HepG2 (cell line): ENCODE results near the gene SMYD4. TPM values are rescaled to one million over a fixed set of nuclear protein-coding genes. Genes with fewer than 3 reads are reported as not detected.

Experiments
- ARHGAP35 ChIP-seq: sonication (generic); formaldehyde crosslinking; IDR thresholded peaks from 2 replicates; pipeline ENCODE4 v1.9.0; 2022; ENCODE audit warnings: mild to moderate bottlenecking, inconsistent platforms, moderate library complexity, missing genetic modification reagents, borderline replicate concordance
- ELF4 ChIP-seq: sonication (generic); formaldehyde crosslinking; IDR thresholded peaks from 2 replicates; pipeline ENCODE4 v1.5.0; 2020; ENCODE audit warnings: missing genetic modification reagents, mild to moderate bottlenecking, moderate library complexity, borderline replicate concordance
- FLYWCH1 ChIP-seq: sonication (generic); formaldehyde crosslinking; IDR thresholded peaks from 2 replicates; pipeline ENCODE4 v1.8.1; 2023; ENCODE audit warnings: mild to moderate bottlenecking, missing genetic modification reagents
- GMEB1 ChIP-seq: sonication (generic); formaldehyde crosslinking; IDR thresholded peaks from 2 replicates; pipeline ENCODE4 v1.5.1; 2020; ENCODE audit warnings: missing genetic modification reagents, mild to moderate bottlenecking, borderline replicate concordance
- HMG20A ChIP-seq: IDR thresholded peaks from 2 replicates; pipeline ENCODE4 v1.6.1; 2016; ENCODE audit warnings: borderline replicate concordance
- KMT2B ChIP-seq: IDR thresholded peaks from 2 replicates; pipeline ENCODE4 v1.6.1; 2016; ENCODE audit warnings: missing genetic modification reagents, missing compliant biosample characterization
- MAFK ChIP-seq, 2 experiments: IDR thresholded peaks in 1 of 2; conservative IDR thresholded peaks in 1 of 2; 2 replicates each; pipeline ENCODE4 v1.6.1; 2011; ENCODE audit warnings: improper control_type of control experiment in 2 of 2, low read length in 2 of 2
- MTERF4 ChIP-seq: sonication (generic); formaldehyde crosslinking; IDR thresholded peaks from 2 replicates; pipeline ENCODE4 v1.8.0; 2023; ENCODE audit warnings: mild to moderate bottlenecking, missing genetic modification reagents
- MXI1 ChIP-seq: IDR thresholded peaks from 3 replicates; pipeline ENCODE4 v1.6.1; 2012; ENCODE audit warnings: low read depth, low read length, inconsistent platforms, borderline replicate concordance
- SIX4 ChIP-seq: sonication (generic); formaldehyde crosslinking; IDR thresholded peaks from 2 replicates; pipeline ENCODE4 v1.4.0; 2020; ENCODE audit warnings: missing genetic modification reagents
- SRSF1 ChIP-seq: fragments of 200-400 bp; formaldehyde crosslinking; optimal IDR thresholded peaks from 2 replicates; pipeline ENCODE3; 2017; ENCODE audit warnings: mild to moderate bottlenecking, low read depth, low read length, moderate library complexity
- TAF1 ChIP-seq: sonication (generic); formaldehyde crosslinking; IDR thresholded peaks from 2 replicates; pipeline ENCODE4 v1.4.0; 2020; ENCODE audit warnings: missing genetic modification reagents
- ZBTB37 ChIP-seq: sonication (generic); formaldehyde crosslinking; IDR thresholded peaks from 2 replicates; pipeline ENCODE4 v1.4.0; 2020; ENCODE audit warnings: mild to moderate bottlenecking, missing genetic modification reagents
- ZNF136 ChIP-seq: sonication (generic); formaldehyde crosslinking; IDR thresholded peaks from 2 replicates; pipeline ENCODE4 v1.8.1; 2022; ENCODE audit warnings: low read depth, mild to moderate bottlenecking, moderate library complexity, missing genetic modification reagents
- ZNF281 ChIP-seq: sonication (generic); formaldehyde crosslinking; IDR thresholded peaks from 2 replicates; pipeline ENCODE4 v1.4.0; 2020; ENCODE audit warnings: missing genetic modification reagents, borderline replicate concordance
- ZNF460 ChIP-seq: sonication (generic); formaldehyde crosslinking; IDR thresholded peaks from 2 replicates; pipeline ENCODE4 v1.5.1; 2020; ENCODE audit warnings: missing genetic modification reagents, mild to moderate bottlenecking, borderline replicate concordance
- ZNF616 ChIP-seq: sonication (generic); formaldehyde crosslinking; IDR thresholded peaks from 2 replicates; pipeline ENCODE4 v1.5.0; 2020; ENCODE audit warnings: low read depth, mild to moderate bottlenecking, missing genetic modification reagents
- ZNF709 ChIP-seq: sonication (generic); formaldehyde crosslinking; IDR thresholded peaks from 2 replicates; pipeline ENCODE4 v1.5.0; 2020; ENCODE audit warnings: mild to moderate bottlenecking, missing genetic modification reagents
- ZNF883 ChIP-seq: sonication (generic); formaldehyde crosslinking; IDR thresholded peaks from 2 replicates; pipeline ENCODE4 v1.5.1; 2020; ENCODE audit warnings: mild to moderate bottlenecking, missing genetic modification reagents; ENCODE audit errors: not compliant biosample characterization
- polyA plus RNA-seq, 8 experiments: library from polyadenylated mRNA; depleted of rRNA in 3 of 8; stranded (reverse) in 7 of 8; unstranded in 1 of 8; fragments of >200 nt; fragmentation: Illumina TruSeq in 4 of 8; extraction: Trizol in 4 of 8; gene quantifications; 2 replicates each; pipeline versions ENCODE4 v1.2.1 to v1.2.3, GENCODE V29; 2011 to 2016; ENCODE audit warnings: low read depth in 4 of 8, missing spikeins in 1 of 8, mixed read lengths in 1 of 8; ENCODE audit not compliant: insufficient read depth in 1 of 8
- total RNA-seq, 5 experiments: library from RNA; depleted of rRNA; stranded (reverse); fragments of >200 nt; fragmentation: Illumina TruSeq; extraction: Trizol; gene quantifications; 2 replicates each; pipeline ENCODE4 v1.2.3, GENCODE V29; 2016; ENCODE audit warnings: low read depth in 1 of 5

The SMYD4 gene
- total and polyA plus RNA-seq, 2 of the 13 experiments (the other 11 are each of a cell fraction or from before 2014, with no cell fraction given) = 7.4 to 11.3 TPM

- TF ChIP-seq MAFK (conservative IDR thresholded peaks at IDR 0.05 in 1 of 2, IDR thresholded peaks at IDR 0.05 in 1 of 2; ENCODE audit: low read length in 2 of 2) = no peak
- TF ChIP-seq KMT2B (CRISPR knock-in tag) = no peak; the same call in 1 of the 2 replicates
- TF ChIP-seq ZNF709 (CRISPR knock-in tag) = peak; percentile 39; the same call in 1 of the 2 replicates
- peak; percentile 23; the same call in 1 of the 2 replicates for TF ChIP-seq SIX4 (CRISPR knock-in tag)
- TF ChIP-seq ZNF883 (CRISPR knock-in tag) = no peak
- TF ChIP-seq ELF4 = no peak
- TF ChIP-seq HMG20A = peak; percentile 63; the same call in 1 of the 2 replicates
- no peak for TF ChIP-seq MTERF4 (CRISPR knock-in tag)
- no peak for TF ChIP-seq FLYWCH1
- peak; percentile 97 for TF ChIP-seq ZNF281 (CRISPR knock-in tag)
- peak; percentile 67 for TF ChIP-seq TAF1
- peak; percentile 94 for TF ChIP-seq MXI1
- no peak for TF ChIP-seq ZBTB37
- TF ChIP-seq SRSF1 = peak; percentile 86
- no peak for TF ChIP-seq ZNF136 (CRISPR knock-in tag)
- peak; percentile 20; the same call in 1 of the 2 replicates for TF ChIP-seq ZNF460 (CRISPR knock-in tag)
- TF ChIP-seq ARHGAP35 (CRISPR knock-in tag) = no peak
- TF ChIP-seq GMEB1 (CRISPR knock-in tag) = no peak
- TF ChIP-seq ZNF616 (CRISPR knock-in tag) = no peak
These were observed 66.5 kb downstream of the SMYD4 start (continued) for GRCh38 chr17:1762901-1763898.
